IMR-90 (cell line): ENCODE data around the gene MDM1.

Source experiments
- CEBPB ChIP-seq: IDR thresholded peaks from 2 replicates; pipeline ENCODE4 v1.6.1; 2012; ENCODE audit warnings: low read depth, low read length, improper control_type of control experiment
- CHD1 ChIP-seq: IDR thresholded peaks from 2 replicates; pipeline ENCODE4 v1.6.1; 2012; ENCODE audit warnings: low read depth, low read length, improper control_type of control experiment
- POLR2A ChIP-seq: IDR thresholded peaks from 2 replicates; pipeline ENCODE4 v1.6.1; 2012; ENCODE audit warnings: mild to moderate bottlenecking, low read depth, low read length
- RAD21 ChIP-seq: IDR thresholded peaks from 2 replicates; pipeline ENCODE4 v1.6.1; 2012; ENCODE audit warnings: low read length, improper control_type of control experiment
- RCOR1 ChIP-seq: IDR thresholded peaks from 2 replicates; pipeline ENCODE4 v1.6.1; 2012; ENCODE audit warnings: mild to moderate bottlenecking, low read length, improper control_type of control experiment; ENCODE audit not compliant: insufficient replicate concordance
- TF ChIP-seq, protein P1 (sequence below): conservative IDR thresholded peaks from 2 replicates; pipeline ENCODE4 v1.5.1; 2012; ENCODE audit warnings: mild to moderate bottlenecking, low read depth, low read length, improper control_type of control experiment

DNA sequence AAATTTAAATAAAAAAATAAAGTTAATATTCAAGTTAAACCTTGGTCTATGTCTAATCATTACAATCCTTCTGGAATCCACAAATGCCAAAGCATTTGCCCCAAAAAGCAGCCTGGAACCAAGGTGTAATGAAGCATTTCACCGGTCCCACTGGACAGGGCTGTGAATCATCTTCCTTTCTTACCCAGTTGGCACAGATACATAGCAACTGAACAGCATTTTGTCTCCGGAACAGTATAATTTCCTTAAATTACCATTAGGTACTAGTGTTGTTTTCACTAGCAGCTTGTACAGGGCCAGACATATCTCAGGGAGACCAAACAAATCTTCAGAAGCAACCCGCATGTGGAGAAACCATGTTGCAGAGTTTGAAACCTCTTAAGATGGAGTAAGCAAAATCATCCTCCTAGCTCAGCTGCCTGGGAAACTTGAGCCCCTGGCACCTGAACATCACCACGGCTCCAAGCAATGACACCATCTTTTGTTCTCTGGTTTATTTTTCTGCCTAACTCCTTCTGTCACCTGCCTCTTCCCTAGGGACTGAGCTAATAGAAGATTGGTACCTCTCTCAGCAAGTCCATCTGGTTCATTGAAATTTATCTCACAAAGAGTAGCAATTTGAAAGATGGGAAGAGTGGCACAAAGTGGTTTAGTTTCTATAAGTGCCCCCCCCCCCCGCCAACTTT lies 17.9 kb upstream of the MDM1 start:
- TF ChIP-seq RAD21: no peak
- TF ChIP-seq, protein P1, sequence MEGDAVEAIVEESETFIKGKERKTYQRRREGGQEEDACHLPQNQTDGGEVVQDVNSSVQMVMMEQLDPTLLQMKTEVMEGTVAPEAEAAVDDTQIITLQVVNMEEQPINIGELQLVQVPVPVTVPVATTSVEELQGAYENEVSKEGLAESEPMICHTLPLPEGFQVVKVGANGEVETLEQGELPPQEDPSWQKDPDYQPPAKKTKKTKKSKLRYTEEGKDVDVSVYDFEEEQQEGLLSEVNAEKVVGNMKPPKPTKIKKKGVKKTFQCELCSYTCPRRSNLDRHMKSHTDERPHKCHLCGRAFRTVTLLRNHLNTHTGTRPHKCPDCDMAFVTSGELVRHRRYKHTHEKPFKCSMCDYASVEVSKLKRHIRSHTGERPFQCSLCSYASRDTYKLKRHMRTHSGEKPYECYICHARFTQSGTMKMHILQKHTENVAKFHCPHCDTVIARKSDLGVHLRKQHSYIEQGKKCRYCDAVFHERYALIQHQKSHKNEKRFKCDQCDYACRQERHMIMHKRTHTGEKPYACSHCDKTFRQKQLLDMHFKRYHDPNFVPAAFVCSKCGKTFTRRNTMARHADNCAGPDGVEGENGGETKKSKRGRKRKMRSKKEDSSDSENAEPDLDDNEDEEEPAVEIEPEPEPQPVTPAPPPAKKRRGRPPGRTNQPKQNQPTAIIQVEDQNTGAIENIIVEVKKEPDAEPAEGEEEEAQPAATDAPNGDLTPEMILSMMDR: no peak
- no peak for TF ChIP-seq POLR2A
- TF ChIP-seq CHD1: no peak
- no peak for TF ChIP-seq RCOR1
- TF ChIP-seq CEBPB: no peak
